ENCODE data around the gene CCSER1. TPM values are rescaled to one million over a fixed set of nuclear protein-coding genes. Genes with fewer than 3 reads are reported as not detected.

CCSER1 gene
- total RNA-seq, 1 experiment from 2014 or later, result 0.05 TPM

- ATAC-seq, result no peak
- no peak overlapping the region for H3K4me3 ChIP-seq (ENCODE audit: low read depth in 2 of 2, low read length in 2 of 2)
- H3K27me3 ChIP-seq (ENCODE audit: control insufficient read depth, insufficient read depth, low read length), result no peaks in the 10 kb centered on the region
- no peak for DNase-seq (ENCODE audit: low read depth, low spot score)
- H3K9me3 ChIP-seq (ENCODE audit: control insufficient read depth, insufficient read depth, low read depth, low read length), result no peaks in the 10 kb centered on the region
- H3K27ac ChIP-seq (ENCODE audit: low read length), result no peak overlapping the region
- no peaks in the 10 kb centered on the region for H3K36me3 ChIP-seq (ENCODE audit: control insufficient read depth, insufficient read depth, low read length)
- TF ChIP-seq POLR2AphosphoS5 (IDR thresholded peaks at IDR 0.05; ENCODE audit: low read depth, low read length), result no peak
- no peak for TF ChIP-seq SIN3A (IDR thresholded peaks at IDR 0.05; ENCODE audit: borderline replicate concordance, insufficient read depth, low read depth, low read length)
- no peak for TF ChIP-seq CTCF (IDR thresholded peaks at IDR 0.05)
- TF ChIP-seq REST (IDR thresholded peaks at IDR 0.05; ENCODE audit: insufficient read depth in 1 of 2, low read depth in 2 of 2, low read length in 1 of 2), result no peak
- no peak for TF ChIP-seq TCF7L2 (IDR thresholded peaks at IDR 0.05; ENCODE audit: low read depth, low read length)
- in situ Hi-C loops (cut with HindIII; ENCODE audit: low pct_unique_long_range_greater_than_20kb, low sequenced_read_pairs) (no loop called here), intact Hi-C loops (cut with micrococcal nuclease; ENCODE audit: unreplicated experiment) (no loop called here)
- no peaks in the 10 kb centered on the region for H3K4me1 ChIP-seq (ENCODE audit: control insufficient read depth, insufficient read depth, low read length)
- ChIA-PET CTCF (no interaction called here), POLR2A (no interaction called here)
- BruUV-seq (replicated peaks), result no TSS peak
Measured at GRCh38 chr4:90606781-90607180, 479.6 kb downstream of the CCSER1 start.

GRCh38 chr4:90614371-90614770, 487.2 kb downstream of the CCSER1 start:
- H3K27ac ChIP-seq (ENCODE audit: low read length), result no peak overlapping the region
- H3K4me3 ChIP-seq (ENCODE audit: low read depth in 2 of 2, low read length in 2 of 2), result no peak overlapping the region
- no peaks in the 10 kb centered on the region for H3K36me3 ChIP-seq (ENCODE audit: control insufficient read depth, insufficient read depth, low read length)
- TF ChIP-seq POLR2AphosphoS5 (IDR thresholded peaks at IDR 0.05; ENCODE audit: low read depth, low read length) (no peak), CTCF (IDR thresholded peaks at IDR 0.05) (no peak), SIN3A (IDR thresholded peaks at IDR 0.05; ENCODE audit: borderline replicate concordance, insufficient read depth, low read depth, low read length) (no peak), TCF7L2 (IDR thresholded peaks at IDR 0.05; ENCODE audit: low read depth, low read length) (no peak), REST (IDR thresholded peaks at IDR 0.05; ENCODE audit: insufficient read depth in 1 of 2, low read depth in 2 of 2, low read length in 1 of 2) (no peak)
- intact Hi-C loops (cut with micrococcal nuclease; ENCODE audit: unreplicated experiment) (no loop called here), in situ Hi-C loops (cut with HindIII; ENCODE audit: low pct_unique_long_range_greater_than_20kb, low sequenced_read_pairs) (no loop called here)
- ChIA-PET CTCF (no interaction called here), POLR2A (no interaction called here)
- H3K9me3 ChIP-seq (ENCODE audit: control insufficient read depth, insufficient read depth, low read depth, low read length), result no peaks in the 10 kb centered on the region
- ATAC-seq, result no peak
- H3K27me3 ChIP-seq (ENCODE audit: control insufficient read depth, insufficient read depth, low read length), result no peaks in the 10 kb centered on the region
- no peak for DNase-seq (ENCODE audit: low read depth, low spot score)
- BruUV-seq (replicated peaks), result no TSS peak
- H3K4me1 ChIP-seq (ENCODE audit: control insufficient read depth, insufficient read depth, low read length), result no peaks in the 10 kb centered on the region
